Activated CD4-positive, CD25-positive, alpha-beta regulatory T cell treated with anti-CD3 and anti-CD28 coated beads, Interleukin-2, amount 50 U/mL, for 72 hours (primary cell): Measurements from ENCODE around the gene TRAPPC8.

Experiments
- DNase-seq: peaks from one replicate; pipeline ENCODE4 v3.0.0; 2021

Gene TRAPPC8

DNA sequence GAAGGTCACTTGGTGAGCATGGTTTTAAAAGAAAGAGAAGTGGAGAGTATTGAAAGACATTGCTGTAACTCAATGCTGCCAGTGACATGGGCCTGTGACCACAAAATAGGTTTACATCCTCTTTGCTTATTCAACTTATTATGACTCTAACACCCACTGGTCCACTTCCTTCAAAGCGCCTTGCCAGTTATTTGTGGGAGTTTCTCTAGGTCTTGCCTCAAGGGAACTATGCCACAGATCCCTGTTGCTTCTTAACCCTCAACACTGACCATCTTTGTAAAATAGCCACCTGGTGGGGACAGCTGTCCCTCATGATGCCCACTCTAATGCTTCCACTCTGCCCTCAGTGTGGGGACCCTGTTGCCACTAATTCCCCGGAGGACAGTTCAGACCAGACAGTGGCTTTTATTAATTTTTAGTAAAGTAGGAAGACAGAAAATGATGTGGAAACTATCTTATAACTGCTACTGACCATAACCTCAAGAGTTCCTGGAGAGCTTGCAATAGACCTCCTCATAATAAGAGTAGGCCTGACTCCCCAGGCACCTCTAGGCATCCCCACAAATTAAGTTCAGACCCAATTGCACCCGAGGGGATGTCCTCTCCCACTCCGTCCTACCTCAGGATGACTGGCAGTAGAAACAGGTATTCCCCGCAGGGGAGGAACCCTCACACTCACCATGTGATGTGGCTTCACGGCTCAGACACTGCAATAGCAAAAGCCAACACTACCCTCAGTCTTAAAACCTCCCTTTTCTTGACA lies 150.9 kb downstream of the TRAPPC8 start:
- DNase-seq: no peak

DNA sequence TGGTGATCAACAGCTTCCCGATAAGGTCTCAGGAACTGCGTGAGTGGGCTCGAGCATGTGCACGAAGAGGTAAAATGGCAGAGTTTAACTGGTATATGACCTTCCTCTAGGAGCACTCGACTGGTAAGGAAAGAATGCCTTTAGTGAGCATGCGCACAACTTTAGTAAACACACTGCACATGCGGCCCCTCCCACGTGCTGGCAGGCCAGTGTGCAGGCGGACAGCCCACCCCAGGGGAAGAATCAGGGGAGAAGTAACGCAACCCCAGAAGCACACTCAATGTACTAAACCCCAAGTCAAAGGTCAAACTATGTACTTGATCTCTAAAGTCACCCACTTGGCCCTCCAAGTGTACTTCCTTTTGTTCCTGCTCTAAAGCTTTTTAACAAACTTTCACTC lies 153.5 kb downstream of the TRAPPC8 start:
- DNase-seq: no peak

GRCh38 chr18:31783059-31783458 lies 159.9 kb downstream of the TRAPPC8 start:
- DNase-seq: no peak
